Neuronal stem cell (in vitro differentiated cells): ENCODE results near the gene SARDH.

ENCODE experiments used
- DNase-seq: peaks from one replicate; pipeline ENCODE4 v3.0.0-alpha.2; 2013; ENCODE audit warnings: low spot score
- H2AFZ ChIP-seq: one replicate; pipeline ENCODE4 v1.6.1; 2013; ENCODE audit warnings: mild to moderate bottlenecking, low read length, inconsistent platforms
- H2AK5ac ChIP-seq: 2 replicates; pipeline ENCODE4 v1.6.1; 2013; ENCODE audit warnings: low read depth, mild to moderate bottlenecking, inconsistent platforms, low read length, moderate library complexity, mixed read lengths
- H2BK120ac ChIP-seq: 2 replicates; pipeline ENCODE4 v1.6.1; 2013; ENCODE audit warnings: low read depth, mild to moderate bottlenecking, inconsistent platforms, low read length, moderate library complexity, mixed read lengths
- H2BK12ac ChIP-seq: one replicate; pipeline ENCODE4 v1.6.1; 2013; ENCODE audit warnings: low read length, inconsistent platforms
- H2BK15ac ChIP-seq: 2 replicates; pipeline ENCODE4 v1.6.1; 2013; ENCODE audit warnings: mild to moderate bottlenecking, low read length, inconsistent platforms, mixed read lengths
- H2BK5ac ChIP-seq: one replicate; pipeline ENCODE4 v1.6.1; 2013; ENCODE audit warnings: inconsistent platforms, mild to moderate bottlenecking, low read length, moderate library complexity
- H3K14ac ChIP-seq: one replicate; pipeline ENCODE4 v1.6.1; 2013; ENCODE audit warnings: low read length, inconsistent platforms
- H3K18ac ChIP-seq: 2 replicates; pipeline ENCODE4 v1.6.1; 2013; ENCODE audit warnings: low read length, inconsistent platforms
- H3K23ac ChIP-seq: 2 replicates; pipeline ENCODE4 v1.6.1; 2013; ENCODE audit warnings: low read depth, mild to moderate bottlenecking, mixed read lengths, low read length, inconsistent platforms; ENCODE audit not compliant: poor library complexity
- H3K27ac ChIP-seq: replicated peaks from 3 replicates; pipeline ENCODE4 v1.5.1; 2013; ENCODE audit warnings: low read length, inconsistent platforms
- H3K27me3 ChIP-seq, 3 experiments: 2 replicates each; pipeline ENCODE4 v1.6.1; 2013; ENCODE audit warnings: low read length in 3 of 3, mild to moderate bottlenecking in 2 of 3, inconsistent platforms in 1 of 3, low read depth in 1 of 3, mixed read lengths in 1 of 3, moderate library complexity in 1 of 3; ENCODE audit not compliant: control insufficient read depth in 3 of 3, insufficient read depth in 3 of 3
- H3K36me3 ChIP-seq, 2 donors: replicated peaks in 1 of 2; 2 replicates each; pipeline ENCODE4 v1.6.1; 2013; ENCODE audit warnings: low read length in 2 of 2; ENCODE audit not compliant: control insufficient read depth in 2 of 2, insufficient read depth in 2 of 2
- H3K4ac ChIP-seq: 2 replicates; pipeline ENCODE4 v1.6.1; 2013; ENCODE audit warnings: inconsistent platforms, mild to moderate bottlenecking, low read length, moderate library complexity
- H3K4me1 ChIP-seq, 2 donors: 1 replicate in 1 of 2; 2 replicates in 1 of 2; pipeline ENCODE4 v1.6.1; 2013; ENCODE audit warnings: low read length in 2 of 2, low read depth in 1 of 2; ENCODE audit not compliant: control insufficient read depth in 2 of 2, insufficient read depth in 1 of 2
- H3K4me2 ChIP-seq: one replicate; pipeline ENCODE4 v1.6.1; 2013; ENCODE audit warnings: mild to moderate bottlenecking, low read length, inconsistent platforms; ENCODE audit not compliant: insufficient read depth, poor library complexity, severe bottlenecking
- H3K4me3 ChIP-seq, 2 donors: 2 replicates each; pipeline ENCODE4 v1.5.1; 2013; ENCODE audit warnings: low read length in 2 of 2, mild to moderate bottlenecking in 2 of 2, inconsistent platforms in 1 of 2, moderate library complexity in 1 of 2
- H3K79me1 ChIP-seq: one replicate; pipeline ENCODE4 v1.6.1; 2013; ENCODE audit warnings: low read depth, mild to moderate bottlenecking, inconsistent platforms, low read length, moderate library complexity
- H3K9ac ChIP-seq: one replicate; pipeline ENCODE4 v1.6.1; 2013; ENCODE audit warnings: mild to moderate bottlenecking, low read depth, low read length, inconsistent platforms; ENCODE audit not compliant: poor library complexity
- H3K9me3 ChIP-seq, 2 donors: replicated peaks in 1 of 2; 2 replicates each; pipeline versions ENCODE3 to v1.6.1; 2013; ENCODE audit warnings: low read length in 2 of 2, mild to moderate bottlenecking in 2 of 2, inconsistent platforms in 1 of 2, low read depth in 1 of 2, mixed read lengths in 1 of 2, moderate library complexity in 1 of 2; ENCODE audit not compliant: control insufficient read depth in 2 of 2, insufficient read depth in 1 of 2
- H4K8ac ChIP-seq: one replicate; pipeline ENCODE4 v1.6.1; 2013; ENCODE audit warnings: low read depth, mild to moderate bottlenecking, inconsistent platforms, low read length, moderate library complexity
- H4K91ac ChIP-seq: one replicate; pipeline ENCODE4 v1.6.1; 2013; ENCODE audit warnings: low read length, low read depth, mild to moderate bottlenecking, inconsistent platforms; ENCODE audit not compliant: poor library complexity
- WGBS, 2 donors: extraction: QIAGEN DNeasy Blood & Tissue Kit; methylation state at CpG; one replicate each; pipeline ENCODE4 v1.1.7; 2013; ENCODE audit warnings: missing lambda C conversion rate in 2 of 2, mixed read lengths in 1 of 2; ENCODE audit not compliant: insufficient read length in 2 of 2, insufficient replicate concordance in 1 of 2; ENCODE audit errors: extremely low coverage in 2 of 2; 5-methylcytosine and 5-hydroxymethylcytosine counted together

SARDH gene

GRCh38 chr9:133770076-133770777, 32.1 kb upstream of the SARDH start:
- no peak for DNase-seq
- H2BK5ac ChIP-seq: no peak overlapping the region
- no peak overlapping the region for H3K4ac ChIP-seq
- no peaks in the 10 kb centered on the region for H3K4me1 ChIP-seq
- no peak overlapping the region for H3K14ac ChIP-seq
- H3K18ac ChIP-seq: no peak overlapping the region
- no peak overlapping the region for H2BK12ac ChIP-seq
- no peak overlapping the region for H2BK120ac ChIP-seq
- H3K23ac ChIP-seq: no peak overlapping the region
- H3K9ac ChIP-seq: no peak overlapping the region
- no peak overlapping the region for H3K27ac ChIP-seq
- no peaks in the 10 kb centered on the region for H3K27me3 ChIP-seq
- H3K4me3 ChIP-seq: no peak overlapping the region
- H3K4me2 ChIP-seq: no peak overlapping the region
- no peak overlapping the region for H2AFZ ChIP-seq
- no peak overlapping the region for H2AK5ac ChIP-seq
- H2BK15ac ChIP-seq: no peak overlapping the region
- no peaks in the 10 kb centered on the region for H3K79me1 ChIP-seq
- H4K91ac ChIP-seq: no peak overlapping the region
- peaks cover 34 to 96% of the 10 kb centered on the region in 2 donors for H3K36me3 ChIP-seq
- H4K8ac ChIP-seq: no peak overlapping the region
- H3K9me3 ChIP-seq: peaks cover 17 to 25% of the 10 kb centered on the region in 2 donors
- WGBS, 2 donors: no CpG with 5 or more reads among the region's 16 CpGs

GRCh38 chr9:133769511-133770075, 31.4 kb upstream of the SARDH start:
- Histone ChIP-seq H3K4me2 (no peak overlapping the region), H3K9me3 (peaks cover 15 to 28% of the 10 kb centered on the region in 2 donors), H3K4me3 (no peak overlapping the region), H3K18ac (no peak overlapping the region), H3K4me1 (no peaks in the 10 kb centered on the region), H3K23ac (peak overlapping the region; percentile 65), H2AFZ (no peak overlapping the region), H2BK120ac (no peak overlapping the region), H2AK5ac (no peak overlapping the region), H4K8ac (peak overlapping the region; percentile 65), H2BK15ac (no peak overlapping the region), H3K79me1 (no peaks in the 10 kb centered on the region), H4K91ac (no peak overlapping the region), H3K4ac (no peak overlapping the region), H3K14ac (no peak overlapping the region), H3K27ac (no peak overlapping the region), H3K36me3 (peaks cover 29 to 96% of the 10 kb centered on the region in 2 donors), H3K27me3 (no peaks in the 10 kb centered on the region), H3K9ac (no peak overlapping the region), H2BK12ac (no peak overlapping the region), H2BK5ac (no peak overlapping the region)
- no peak for DNase-seq
- no CpG with 5 or more reads among the region's 17 CpGs for WGBS, 2 donors

- no peak overlapping the region for H3K18ac ChIP-seq
- H3K4ac ChIP-seq: no peak overlapping the region
- peak overlapping the region; percentile 59 for H2BK5ac ChIP-seq
- no peak overlapping the region for H3K14ac ChIP-seq
- no peak overlapping the region for H2AK5ac ChIP-seq
- DNase-seq: no peak
- H4K91ac ChIP-seq: no peak overlapping the region
- no peaks in the 10 kb centered on the region for H3K27me3 ChIP-seq
- no peak overlapping the region for H2AFZ ChIP-seq
- no peak overlapping the region for H2BK15ac ChIP-seq
- no peaks in the 10 kb centered on the region for H3K4me1 ChIP-seq
- H4K8ac ChIP-seq: no peak overlapping the region
- no peak overlapping the region for H3K27ac ChIP-seq
- peaks cover 24 to 96% of the 10 kb centered on the region in 2 donors for H3K36me3 ChIP-seq
- H3K79me1 ChIP-seq: no peaks in the 10 kb centered on the region
- H3K4me2 ChIP-seq: no peak overlapping the region
- WGBS, 2 donors: no CpG with 5 or more reads among the region's 15 CpGs
- no peak overlapping the region for H3K9ac ChIP-seq
- peaks cover 9 to 28% of the 10 kb centered on the region in 2 donors for H3K9me3 ChIP-seq
- no peak overlapping the region for H3K23ac ChIP-seq
- H2BK120ac ChIP-seq: no peak overlapping the region
- no peak overlapping the region for H2BK12ac ChIP-seq
- no peak overlapping the region for H3K4me3 ChIP-seq
Measured at GRCh38 chr9:133768859-133769510, 30.8 kb upstream of the SARDH start.

GRCh38 chr9:133768371-133768858, 30.3 kb upstream of the SARDH start:
- Histone ChIP-seq H3K4me3 (peak overlapping the region in 1 of 2 donors; percentile 39), H4K91ac (no peak overlapping the region), H3K9ac (no peak overlapping the region), H3K14ac (no peak overlapping the region), H3K36me3 (peaks cover 26 to 96% of the 10 kb centered on the region in 2 donors), H4K8ac (no peak overlapping the region), H2BK5ac (peak overlapping the region; percentile 59), H3K23ac (peak overlapping the region; percentile 65), H3K18ac (no peak overlapping the region), H2BK120ac (no peak overlapping the region), H3K9me3 (peaks cover 8 to 28% of the 10 kb centered on the region in 2 donors), H3K79me1 (no peaks in the 10 kb centered on the region), H3K4me1 (no peaks in the 10 kb centered on the region), H2AFZ (no peak overlapping the region), H2AK5ac (no peak overlapping the region), H3K27ac (no peak overlapping the region), H2BK12ac (no peak overlapping the region), H3K4ac (no peak overlapping the region), H3K27me3 (no peaks in the 10 kb centered on the region), H3K4me2 (no peak overlapping the region), H2BK15ac (no peak overlapping the region)
- DNase-seq: no peak
- WGBS, 2 donors: no CpG with 5 or more reads among the region's 17 CpGs
